Measurements from ENCODE around the gene RARS1.
"Not testable (repeated sequence)": the region's sequence is repeated elsewhere in the genome, so short reads cannot be mapped to it uniquely, and the experiment has no call there.

Gene RARS1

DNA sequence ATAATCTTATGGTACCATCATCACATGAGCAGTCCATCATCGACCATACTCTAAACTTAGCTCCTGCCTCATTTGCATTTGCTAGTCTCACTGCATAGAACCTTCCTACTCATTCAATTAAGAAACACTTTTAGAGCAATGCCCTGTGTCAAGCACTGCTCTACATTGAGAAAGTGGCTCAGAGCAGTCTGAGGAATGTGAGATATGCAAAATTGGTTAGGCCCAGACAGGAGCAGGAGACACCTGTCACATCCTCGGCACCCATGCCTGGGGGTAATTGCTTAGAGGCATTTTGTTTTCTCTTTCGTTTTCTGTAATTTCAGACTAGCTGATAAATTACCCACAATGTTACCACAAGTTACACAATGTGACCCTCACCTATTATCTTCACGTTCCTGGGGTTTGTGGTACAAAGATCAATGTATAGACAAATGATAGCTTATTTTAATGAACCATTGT is 4.9 kb upstream of the RARS1 start:
- FAIRE-seq = no peak

GRCh38 chr5:168482361-168482760 is 3.9 kb upstream of the RARS1 start:
- no peak for FAIRE-seq

DNA sequence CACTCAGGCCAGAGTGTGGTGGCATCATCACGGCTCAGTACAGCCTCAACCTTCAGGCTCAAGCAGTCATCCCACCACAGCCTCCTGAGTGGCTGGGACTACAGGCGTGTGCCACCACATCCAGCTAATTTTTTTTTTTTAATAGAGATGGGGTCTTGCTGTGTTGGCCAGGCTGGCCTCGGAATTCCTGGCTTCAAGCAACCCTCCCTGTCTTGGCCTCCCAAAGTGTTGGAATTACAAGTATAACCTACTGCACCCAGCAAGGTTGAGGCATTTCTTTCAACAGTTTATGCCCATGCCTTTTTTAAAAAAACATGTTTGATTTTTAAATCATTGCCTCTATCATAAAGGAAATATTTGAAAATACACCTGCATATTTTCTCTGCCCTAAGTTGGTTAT is 2.8 kb downstream of the RARS1 start:
- FAIRE-seq = no peak

DNA sequence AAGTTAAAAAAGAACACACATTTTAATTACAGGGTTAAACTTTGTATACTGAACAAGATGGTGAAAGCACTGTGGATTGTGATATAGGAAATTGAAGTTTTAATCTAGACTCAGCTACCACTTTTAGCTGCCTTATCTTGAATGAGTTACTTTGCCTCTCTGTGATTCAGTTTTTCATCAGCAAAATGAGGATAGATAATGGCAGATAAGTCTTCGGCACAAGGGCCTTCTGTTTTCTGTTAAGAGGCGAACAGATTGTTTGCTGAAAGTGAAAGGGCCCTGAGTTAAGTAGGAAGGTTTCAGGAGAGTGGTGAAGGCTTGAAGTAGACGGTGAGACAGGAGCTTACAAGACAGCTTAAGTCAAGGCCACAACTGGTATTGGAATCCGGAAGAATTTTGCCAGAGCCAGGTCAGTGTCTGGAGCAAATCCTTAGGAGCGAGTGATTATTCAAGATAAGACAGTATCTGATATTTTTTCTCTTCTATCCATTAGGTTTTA is 7.8 kb downstream of the RARS1 start:
- FAIRE-seq = no peak

- no peak for FAIRE-seq
Measured at GRCh38 chr5:168502563-168503237, 16.4 kb downstream of the RARS1 start.

GRCh38 chr5:168513861-168514428 is 27.7 kb downstream of the RARS1 start:
- FAIRE-seq = no peak

DNA sequence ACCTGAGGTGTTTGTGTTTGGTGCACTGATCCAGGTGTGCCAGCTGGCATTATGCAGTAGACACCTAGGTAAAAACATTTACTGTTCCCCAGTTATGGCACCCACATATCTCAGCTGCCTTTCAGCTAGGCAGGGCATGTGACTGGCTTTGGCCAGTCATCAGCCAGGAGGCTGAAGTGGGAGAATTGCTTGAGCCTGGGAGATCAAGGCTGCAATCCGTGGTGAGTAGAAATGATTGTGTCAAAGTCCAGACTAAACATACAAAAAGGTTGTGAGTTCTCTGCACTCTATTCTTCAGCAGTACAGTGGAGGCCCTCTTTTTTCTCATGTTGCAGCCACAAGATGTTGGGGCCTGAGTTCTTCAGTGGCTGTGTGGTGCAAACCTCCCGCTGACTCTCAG is 39.6 kb downstream of the RARS1 start:
- no peak for FAIRE-seq

DNA sequence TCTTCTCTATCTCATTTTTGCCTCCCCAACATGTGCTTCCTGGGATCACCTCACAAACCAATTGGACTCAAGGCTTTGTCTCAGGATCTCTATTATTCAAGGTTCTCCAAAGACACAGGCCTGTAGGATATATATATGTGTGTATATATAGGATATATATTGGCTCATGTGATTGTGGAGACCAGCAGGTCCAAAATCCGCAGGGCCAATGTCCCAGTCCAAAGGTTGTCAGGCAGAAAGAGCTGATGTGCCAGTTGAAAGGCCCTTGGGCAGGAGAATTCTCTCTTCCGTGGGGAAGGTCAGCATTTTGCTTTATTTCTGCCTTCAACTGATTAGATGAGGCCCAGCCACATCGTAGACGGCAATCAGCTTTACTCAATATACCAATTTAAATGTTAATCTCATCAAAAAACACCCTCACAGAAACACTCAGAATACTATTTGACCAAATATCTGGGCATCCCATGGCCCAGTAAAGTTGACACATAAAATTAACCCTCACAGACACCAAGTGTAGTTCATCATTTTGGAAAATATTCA is 41.6 kb downstream of the RARS1 start:
- no peak for FAIRE-seq

- FAIRE-seq = no peak
Measured at GRCh38 chr5:168528521-168529373, 42.5 kb downstream of the RARS1 start, which contains the start of gene FBLL1. Gene FBLL1, plus strand, starts transcription at chr5:168529305. Its CDS starts 200 bp downstream, at chr5:168529505.

DNA sequence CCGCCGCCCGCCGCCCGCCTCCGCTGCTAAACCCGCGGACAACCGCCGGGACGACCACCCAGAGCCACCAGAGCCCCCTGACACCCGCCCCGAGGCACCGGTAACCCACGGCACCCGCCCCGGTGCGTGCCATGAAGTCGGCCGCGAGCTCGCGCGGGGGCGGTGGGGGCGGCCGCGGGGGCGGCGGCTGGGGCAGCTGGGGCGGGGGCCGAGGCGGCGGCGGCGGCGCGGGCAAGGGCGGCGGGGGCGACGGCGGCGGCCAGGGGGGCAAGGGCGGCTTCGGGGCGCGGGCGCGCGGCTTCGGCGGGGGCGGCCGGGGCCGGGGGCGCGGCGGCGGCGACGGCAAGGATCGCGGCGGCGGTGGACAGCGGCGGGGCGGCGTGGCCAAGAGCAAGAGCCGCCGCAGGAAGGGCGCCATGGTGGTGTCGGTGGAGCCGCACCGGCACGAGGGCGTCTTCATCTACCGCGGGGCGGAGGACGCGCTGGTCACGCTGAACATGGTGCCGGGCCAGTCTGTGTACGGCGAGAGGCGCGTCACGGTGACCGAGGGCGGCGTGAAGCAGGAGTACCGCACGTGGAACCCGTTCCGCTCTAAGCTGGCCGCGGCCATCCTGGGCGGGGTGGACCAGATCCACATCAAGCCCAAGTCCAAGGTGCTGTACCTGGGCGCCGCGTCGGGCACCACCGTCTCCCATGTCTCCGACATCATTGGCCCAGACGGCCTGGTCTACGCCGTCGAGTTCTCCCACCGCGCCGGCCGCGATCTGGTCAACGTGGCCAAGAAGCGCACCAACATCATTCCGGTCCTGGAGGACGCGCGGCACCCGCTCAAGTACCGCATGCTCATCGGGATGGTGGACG is 43.3 kb downstream of the RARS1 start:
- FAIRE-seq = no peak

- FAIRE-seq = no peak
Measured at GRCh38 chr5:168530621-168531150, 44.4 kb downstream of the RARS1 start.

- no peak for FAIRE-seq
Measured at GRCh38 chr5:168531191-168531590, 44.9 kb downstream of the RARS1 start.

GRCh38 chr5:168531987-168532864 is 46.0 kb downstream of the RARS1 start:
- no peak for FAIRE-seq

DNA sequence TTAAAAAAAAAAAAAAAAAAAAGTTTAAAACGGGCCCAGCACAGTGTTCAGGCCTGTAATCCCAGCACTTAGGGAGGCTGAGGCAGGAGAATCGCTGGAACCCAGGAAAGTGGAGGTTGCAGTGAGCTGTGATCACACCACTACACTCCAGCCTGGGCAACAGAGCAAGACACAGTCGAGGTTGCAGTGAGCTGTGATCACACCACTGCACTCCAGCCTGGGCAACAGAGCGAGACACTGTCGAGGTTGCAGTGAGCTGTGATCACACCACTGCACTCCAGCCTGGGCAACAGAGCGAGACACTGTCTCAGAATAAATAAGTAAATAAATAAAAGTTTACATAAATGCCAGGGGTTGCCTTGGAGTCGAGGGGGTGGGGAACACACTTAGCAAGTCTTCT is 48.1 kb downstream of the RARS1 start:
- not testable (repeated sequence) for FAIRE-seq

GRCh38 chr5:168537176-168537575 is 50.9 kb downstream of the RARS1 start:
- FAIRE-seq = no peak

DNA sequence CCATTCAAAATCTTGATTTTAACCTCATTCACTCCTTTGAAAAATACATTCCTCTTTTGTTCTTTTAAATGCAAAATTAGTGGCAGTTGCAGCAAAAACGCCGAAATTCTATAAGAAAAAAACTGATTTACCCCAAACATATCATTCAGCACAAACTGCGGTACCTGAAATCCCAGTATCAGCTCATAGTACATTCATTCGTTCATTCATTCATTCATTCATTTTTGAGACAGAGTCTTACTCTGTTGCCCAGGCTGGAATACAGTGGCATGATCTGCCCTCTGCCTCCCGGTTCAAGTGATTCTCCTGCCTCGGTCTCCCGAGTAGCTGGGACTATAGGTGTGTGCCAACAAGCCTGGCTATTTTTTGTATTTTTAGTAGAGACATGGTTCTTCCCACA is 63.3 kb downstream of the RARS1 start:
- no peak for FAIRE-seq

DNA sequence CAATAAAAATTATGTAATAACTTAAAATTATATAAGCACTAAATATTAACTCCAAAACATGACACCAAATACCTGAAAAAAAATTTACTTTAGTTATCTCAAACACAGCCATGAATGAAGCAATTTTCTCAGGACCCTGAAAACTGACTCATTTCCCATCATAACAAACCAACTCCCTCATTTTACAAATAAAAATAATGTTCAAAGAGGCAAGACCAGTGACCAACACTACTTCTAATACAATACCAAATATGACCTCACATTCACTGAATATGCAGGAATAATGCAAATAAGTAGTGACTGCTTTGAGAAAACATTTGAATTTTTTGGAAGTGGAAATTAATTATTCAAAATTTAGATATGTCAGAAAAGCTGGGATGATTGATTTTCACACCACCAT is 64.4 kb downstream of the RARS1 start:
- FAIRE-seq = no peak

GRCh38 chr5:168552146-168552545 is 65.9 kb downstream of the RARS1 start:
- no peak for FAIRE-seq

DNA sequence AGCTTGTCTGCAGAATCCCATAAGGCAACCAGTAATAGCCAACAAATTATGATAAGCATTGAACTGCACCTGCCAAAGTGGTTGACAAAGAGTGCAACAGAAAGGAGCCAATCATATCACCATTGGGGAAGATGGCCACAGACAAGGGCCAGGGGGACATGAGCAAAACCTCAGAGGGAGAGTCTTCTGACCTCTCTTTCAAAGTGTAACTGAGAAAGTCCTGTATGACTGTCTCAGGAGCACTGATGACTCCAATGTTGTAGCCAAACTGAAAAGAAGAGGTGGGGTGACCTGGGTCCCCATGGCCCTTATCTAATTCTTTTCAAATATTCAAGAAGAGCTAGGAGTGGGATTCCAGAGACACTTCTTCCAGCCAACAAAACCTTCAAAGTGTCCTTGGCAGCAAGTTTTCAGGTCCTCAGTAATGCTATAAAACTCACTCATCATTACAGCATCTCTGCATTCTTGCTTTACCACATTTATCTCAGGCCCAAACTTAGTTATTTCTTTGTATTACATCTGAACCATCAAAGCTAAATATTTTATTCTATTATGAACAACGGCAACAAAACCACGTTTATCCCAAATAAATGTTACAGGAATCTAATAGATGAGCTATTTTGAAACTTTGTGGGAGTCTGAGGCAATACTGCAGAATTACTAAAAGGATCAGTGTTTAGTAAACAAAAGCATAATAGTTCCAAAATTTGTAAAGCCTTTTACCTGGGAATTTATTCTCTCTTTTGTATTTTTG is 67.3 kb downstream of the RARS1 start:
- peak; percentile 66 for FAIRE-seq

- FAIRE-seq = no peak
Measured at GRCh38 chr5:168557389-168557788, 71.1 kb downstream of the RARS1 start.

Data from endometrium (tissue), 2 donors.